GM23338 (cell line): ENCODE data around the gene DCLRE1B.

ENCODE experiments used
- CREB1 ChIP-seq: fragments of 250-450 bp; sonication (Bioruptor Pico); IDR thresholded peaks from 2 replicates; pipeline ENCODE4 v1.5.0; 2020; ENCODE audit warnings: low read depth, mild to moderate bottlenecking, moderate library complexity
- CTCF ChIP-seq, 2 experiments: fragments of 200-600 bp in 1 of 2; sonication (generic) in 1 of 2; conservative IDR thresholded peaks; 2 replicates each; pipeline versions ENCODE4 v1.5.1 to v1.6.1; 2016 to 2017; ENCODE audit warnings: antibody characterized with exemption in 2 of 2, low read depth in 2 of 2, mild to moderate bottlenecking in 2 of 2, moderate library complexity in 1 of 2
- ETS1 ChIP-seq: IDR thresholded peaks from 2 replicates; pipeline ENCODE4 v1.6.1; 2016; ENCODE audit warnings: antibody characterized with exemption
- EZH2 ChIP-seq: fragments of 200-600 bp; sonication (generic); IDR thresholded peaks from one replicate; pipeline ENCODE4 v1.8.0; 2017; ENCODE audit warnings: antibody characterized with exemption, mild to moderate bottlenecking, low read depth; ENCODE audit not compliant: unreplicated experiment
- EZH2phosphoT487 ChIP-seq: fragments of 200-600 bp; sonication (generic); IDR thresholded peaks from one replicate; pipeline ENCODE4 v1.8.1; 2018; ENCODE audit warnings: antibody characterized with exemption; ENCODE audit not compliant: unreplicated experiment
- JUNB ChIP-seq: IDR thresholded peaks from one replicate; pipeline ENCODE4 v1.6.1; 2016; ENCODE audit warnings: antibody characterized with exemption; ENCODE audit not compliant: unreplicated experiment
- NANOG ChIP-seq: IDR thresholded peaks from 2 replicates; pipeline ENCODE4 v1.6.1; 2016; ENCODE audit warnings: antibody characterized with exemption, borderline replicate concordance
- POLR2AphosphoS5 ChIP-seq: IDR thresholded peaks from 2 replicates; pipeline ENCODE4 v1.6.1; 2016; ENCODE audit warnings: antibody characterized with exemption, low read depth
- REST ChIP-seq: IDR thresholded peaks from one replicate; pipeline ENCODE4 v1.6.1; 2018; ENCODE audit warnings: antibody characterized with exemption; ENCODE audit not compliant: unreplicated experiment
- ZNF114 ChIP-seq: fragments of 250-450 bp; sonication (Bioruptor Pico); IDR thresholded peaks from 2 replicates; pipeline ENCODE4 v1.5.0; 2020; ENCODE audit warnings: mild to moderate bottlenecking, moderate library complexity
- ZNF331 ChIP-seq: fragments of 250-450 bp; sonication (Bioruptor Pico); IDR thresholded peaks from 2 replicates; pipeline ENCODE4 v1.5.0; 2020; ENCODE audit warnings: low read depth, mild to moderate bottlenecking, moderate library complexity
- ZNF462 ChIP-seq: fragments of 250-450 bp; sonication (Bioruptor Pico); IDR thresholded peaks from 2 replicates; pipeline ENCODE4 v1.5.0; 2020; ENCODE audit warnings: mild to moderate bottlenecking, moderate library complexity

GRCh38 chr1:113913312-113913668 is 8.2 kb downstream of the DCLRE1B start:
- TF ChIP-seq CTCF (conservative IDR thresholded peaks at IDR 0.05; ENCODE audit: low read depth in 2 of 2) = no peak
- no peak for TF ChIP-seq POLR2AphosphoS5
- TF ChIP-seq REST = no peak
- no peak for TF ChIP-seq EZH2phosphoT487
- no peak for TF ChIP-seq NANOG
- TF ChIP-seq CREB1 (CRISPR knock-in tag) = no peak
- no peak for TF ChIP-seq EZH2
- TF ChIP-seq JUNB = no peak
- no peak for TF ChIP-seq ZNF114 (CRISPR knock-in tag)
- TF ChIP-seq ZNF331 = no peak
- TF ChIP-seq ETS1 = no peak
- TF ChIP-seq ZNF462 (CRISPR knock-in tag) = no peak
